Stimulated activated CD4-positive, alpha-beta T cell treated with anti-CD3 and anti-CD28 coated beads, Interleukin-12 subunit alpha, Interleukin-12 subunit beta, amount 100 ng/mL, for 48 hours (primary cell): ENCODE data around the gene TPM2.

ENCODE experiments used
- DNase-seq, 3 donors: peaks; one replicate each; pipeline ENCODE4 v3.0.0-alpha.2; 2020; ENCODE audit warnings: low read depth in 2 of 3, low spot score in 1 of 3

TPM2 gene

DNA sequence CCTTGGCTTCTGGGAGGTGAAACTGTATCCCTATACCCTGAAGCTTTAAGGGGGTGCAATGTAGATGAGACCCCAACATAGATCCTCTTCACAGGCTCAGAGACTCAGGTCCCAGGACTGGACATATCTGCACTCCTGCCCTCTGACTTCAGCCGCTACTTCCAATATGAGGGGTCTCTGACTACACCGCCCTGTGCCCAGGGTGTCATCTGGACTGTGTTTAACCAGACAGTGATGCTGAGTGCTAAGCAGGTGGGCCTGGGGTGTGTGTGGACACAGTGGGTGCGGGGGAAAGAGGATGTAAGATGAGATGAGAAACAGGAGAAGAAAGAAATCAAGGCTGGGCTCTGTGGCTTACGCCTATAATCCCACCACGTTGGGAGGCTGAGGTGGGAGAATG, 10.6 kb downstream of the TPM2 start:
- DNase-seq, result no peak

DNA sequence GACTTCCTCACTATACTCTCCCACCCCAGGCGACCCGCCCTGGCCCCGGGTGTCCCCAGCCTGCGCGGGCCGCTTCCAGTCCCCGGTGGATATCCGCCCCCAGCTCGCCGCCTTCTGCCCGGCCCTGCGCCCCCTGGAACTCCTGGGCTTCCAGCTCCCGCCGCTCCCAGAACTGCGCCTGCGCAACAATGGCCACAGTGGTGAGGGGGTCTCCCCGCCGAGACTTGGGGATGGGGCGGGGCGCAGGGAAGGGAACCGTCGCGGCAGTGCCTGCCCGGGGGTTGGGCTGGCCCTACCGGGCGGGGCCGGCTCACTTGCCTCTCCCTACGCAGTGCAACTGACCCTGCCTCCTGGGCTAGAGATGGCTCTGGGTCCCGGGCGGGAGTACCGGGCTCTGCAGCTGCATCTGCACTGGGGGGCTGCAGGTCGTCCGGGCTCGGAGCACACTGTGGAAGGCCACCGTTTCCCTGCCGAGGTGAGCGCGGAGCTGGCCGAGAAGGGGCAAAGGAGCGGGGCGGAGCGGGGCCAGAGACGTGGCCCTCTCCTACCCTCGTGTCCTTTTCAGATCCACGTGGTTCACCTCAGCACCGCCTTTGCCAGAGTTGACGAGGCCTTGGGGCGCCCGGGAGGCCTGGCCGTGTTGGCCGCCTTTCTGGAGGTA, 13.9 kb downstream of the TPM2 start:
- no peak for DNase-seq

DNA sequence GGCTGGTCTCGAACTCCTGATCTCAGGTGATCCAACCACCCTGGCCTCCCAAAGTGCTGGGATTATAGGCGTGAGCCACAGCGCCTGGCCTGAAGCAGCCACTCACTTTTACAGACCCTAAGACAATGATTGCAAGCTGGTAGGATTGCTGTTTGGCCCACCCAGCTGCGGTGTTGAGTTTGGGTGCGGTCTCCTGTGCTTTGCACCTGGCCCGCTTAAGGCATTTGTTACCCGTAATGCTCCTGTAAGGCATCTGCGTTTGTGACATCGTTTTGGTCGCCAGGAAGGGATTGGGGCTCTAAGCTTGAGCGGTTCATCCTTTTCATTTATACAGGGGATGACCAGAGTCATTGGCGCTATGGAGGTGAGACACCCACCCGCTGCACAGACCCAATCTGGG, 14.5 kb downstream of the TPM2 start:
- no peak for DNase-seq

DNA sequence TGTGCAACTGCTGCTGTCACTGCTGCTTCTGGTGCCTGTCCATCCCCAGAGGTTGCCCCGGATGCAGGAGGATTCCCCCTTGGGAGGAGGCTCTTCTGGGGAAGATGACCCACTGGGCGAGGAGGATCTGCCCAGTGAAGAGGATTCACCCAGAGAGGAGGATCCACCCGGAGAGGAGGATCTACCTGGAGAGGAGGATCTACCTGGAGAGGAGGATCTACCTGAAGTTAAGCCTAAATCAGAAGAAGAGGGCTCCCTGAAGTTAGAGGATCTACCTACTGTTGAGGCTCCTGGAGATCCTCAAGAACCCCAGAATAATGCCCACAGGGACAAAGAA, 15.7 kb downstream of the TPM2 start:
- no peak for DNase-seq

DNA sequence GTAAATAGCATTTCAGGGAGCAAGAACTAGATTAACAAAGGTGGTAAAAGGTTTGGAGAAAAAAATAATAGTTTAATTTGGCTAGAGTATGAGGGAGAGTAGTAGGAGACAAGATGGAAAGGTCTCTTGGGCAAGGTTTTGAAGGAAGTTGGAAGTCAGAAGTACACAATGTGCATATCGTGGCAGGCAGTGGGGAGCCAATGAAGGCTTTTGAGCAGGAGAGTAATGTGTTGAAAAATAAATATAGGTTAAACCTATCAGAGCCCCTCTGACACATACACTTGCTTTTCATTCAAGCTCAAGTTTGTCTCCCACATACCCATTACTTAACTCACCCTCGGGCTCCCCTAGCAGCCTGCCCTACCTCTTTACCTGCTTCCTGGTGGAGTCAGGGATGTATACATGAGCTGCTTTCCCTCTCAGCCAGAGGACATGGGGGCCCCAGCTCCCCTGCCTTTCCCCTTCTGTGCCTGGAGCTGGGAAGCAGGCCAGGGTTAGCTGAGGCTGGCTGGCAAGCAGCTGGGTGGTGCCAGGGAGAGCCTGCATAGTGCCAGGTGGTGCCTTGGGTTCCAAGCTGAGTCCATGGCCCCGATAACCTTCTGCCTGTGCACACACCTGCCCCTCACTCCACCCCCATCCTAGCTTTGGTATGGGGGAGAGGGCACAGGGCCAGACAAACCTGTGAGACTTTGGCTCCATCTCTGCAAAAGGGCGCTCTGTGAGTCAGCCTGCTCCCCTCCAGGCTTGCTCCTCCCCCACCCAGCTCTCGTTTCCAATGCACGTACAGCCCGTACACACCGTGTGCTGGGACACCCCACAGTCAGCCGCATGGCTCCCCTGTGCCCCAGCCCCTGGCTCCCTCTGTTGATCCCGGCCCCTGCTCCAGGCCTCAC, 16.3 kb downstream of the TPM2 start, which contains the start of gene CA9:
Gene CA9 (plus strand): TSS at position 797 of the 893 bp plus-strand sequence. CDS start 32 bp downstream, at position 829.
- no peak for DNase-seq

DNA sequence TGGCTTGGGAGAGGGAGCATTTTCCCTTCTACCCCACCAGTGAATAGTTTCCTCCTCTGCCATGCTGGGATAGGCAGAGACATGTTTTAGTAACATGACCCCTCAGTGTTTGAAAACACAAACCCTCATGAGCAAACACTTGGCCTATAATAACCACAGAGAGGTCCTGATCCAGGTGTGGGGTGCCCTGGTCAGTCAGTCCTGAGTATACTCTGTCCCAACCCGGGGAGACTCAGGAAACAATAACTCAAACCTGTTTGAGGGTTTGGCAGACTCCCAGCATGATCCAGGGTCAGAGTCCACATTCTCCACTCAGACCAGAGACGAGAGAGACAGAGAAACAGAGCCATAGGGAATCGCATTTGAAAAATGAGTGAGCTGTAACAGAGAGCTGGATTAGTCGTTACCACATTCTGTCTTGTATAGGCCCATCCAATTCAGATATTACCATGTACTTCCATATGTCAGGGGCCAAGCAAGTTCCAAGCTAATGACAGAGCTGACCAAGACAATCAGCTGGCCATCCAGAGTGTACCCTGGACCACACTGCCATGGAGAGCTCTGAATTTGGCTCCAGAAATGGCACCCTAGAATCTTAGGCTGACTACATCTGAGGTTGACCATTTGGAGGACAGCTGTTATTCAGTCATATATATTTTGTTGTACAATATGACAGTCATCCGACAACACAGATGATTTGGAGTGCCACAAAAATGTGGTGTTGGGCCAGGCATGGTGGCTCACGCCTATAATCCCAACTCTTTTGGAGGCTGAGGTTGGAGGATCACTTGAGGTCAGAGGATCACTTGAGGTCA, 20.2 kb downstream of the TPM2 start:
- no peak for DNase-seq

DNA sequence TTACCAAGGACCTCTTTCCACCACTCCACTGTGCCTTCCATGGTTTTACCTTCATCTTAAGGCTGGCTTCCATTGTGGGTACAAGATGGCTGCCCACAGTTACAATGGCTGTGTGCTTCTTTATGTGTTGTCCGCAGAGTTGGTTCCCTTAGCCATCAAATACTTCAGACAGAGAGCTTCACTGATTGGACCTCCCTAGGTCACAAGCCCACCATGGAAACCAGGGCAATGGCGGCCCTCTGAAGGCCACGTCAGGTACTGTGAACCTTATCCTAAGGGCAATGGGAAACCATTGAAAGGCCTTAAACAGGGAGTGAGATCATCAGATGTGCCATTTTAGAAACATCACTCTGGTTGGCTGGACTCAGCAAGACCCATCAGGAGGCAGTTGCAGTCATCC, 21.8 kb downstream of the TPM2 start:
- DNase-seq, result no peak

DNA sequence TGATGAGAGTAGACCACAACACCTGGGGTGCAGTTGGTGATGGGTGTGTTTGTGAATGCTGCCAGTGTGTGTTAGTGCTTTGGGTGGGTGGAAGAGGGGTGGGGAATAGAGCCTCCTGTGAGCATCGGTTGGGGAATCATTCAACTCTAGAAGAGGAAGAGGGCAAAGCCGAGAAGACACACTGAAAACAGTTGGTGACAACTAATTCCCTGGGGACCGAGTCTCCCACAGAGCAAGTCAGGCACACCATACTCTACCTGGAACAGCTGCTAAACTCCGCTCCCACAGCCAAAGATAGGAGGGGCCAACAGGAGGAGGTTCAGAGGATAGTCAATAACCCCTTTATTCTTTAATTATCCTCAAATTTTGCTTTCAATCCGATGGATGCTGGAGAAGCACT, 23.2 kb downstream of the TPM2 start:
- DNase-seq, result no peak

DNA sequence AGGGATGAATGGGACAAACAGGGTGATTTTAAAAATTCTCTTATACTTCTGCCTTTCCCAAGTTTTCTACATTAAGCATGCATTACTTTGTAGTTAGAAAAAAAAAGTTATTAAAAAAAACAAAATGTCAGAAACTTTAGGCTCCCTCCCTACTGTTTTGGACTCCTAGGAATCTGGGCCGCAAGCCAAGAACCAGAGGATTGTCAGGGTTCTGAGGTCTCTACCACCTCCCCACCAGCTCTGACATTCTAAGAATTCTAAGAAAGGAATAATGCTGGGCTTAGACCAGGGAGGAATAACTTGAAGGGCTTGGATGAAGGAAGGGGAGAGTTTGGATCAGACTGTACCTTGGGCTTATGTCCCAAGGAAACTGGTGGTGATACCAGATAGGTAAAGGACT, 23.7 kb downstream of the TPM2 start:
- DNase-seq, result no peak

DNA sequence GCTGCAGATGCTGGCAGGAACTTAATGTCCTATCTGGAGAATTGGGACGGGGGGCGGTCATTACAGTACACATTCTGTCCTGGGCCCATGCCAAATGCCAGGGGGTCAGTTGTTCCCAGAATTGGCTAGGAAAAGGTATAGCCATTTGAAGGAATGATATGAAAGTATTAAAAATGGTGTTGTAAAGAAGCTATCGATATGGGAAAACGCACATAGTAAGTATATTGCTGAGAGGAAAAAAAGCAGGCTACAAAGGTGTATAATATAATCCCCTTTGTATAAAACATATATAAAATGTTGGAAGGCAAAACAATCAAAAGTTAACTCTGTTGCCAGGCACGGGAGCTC, 24.3 kb downstream of the TPM2 start:
- DNase-seq, result no peak

DNA sequence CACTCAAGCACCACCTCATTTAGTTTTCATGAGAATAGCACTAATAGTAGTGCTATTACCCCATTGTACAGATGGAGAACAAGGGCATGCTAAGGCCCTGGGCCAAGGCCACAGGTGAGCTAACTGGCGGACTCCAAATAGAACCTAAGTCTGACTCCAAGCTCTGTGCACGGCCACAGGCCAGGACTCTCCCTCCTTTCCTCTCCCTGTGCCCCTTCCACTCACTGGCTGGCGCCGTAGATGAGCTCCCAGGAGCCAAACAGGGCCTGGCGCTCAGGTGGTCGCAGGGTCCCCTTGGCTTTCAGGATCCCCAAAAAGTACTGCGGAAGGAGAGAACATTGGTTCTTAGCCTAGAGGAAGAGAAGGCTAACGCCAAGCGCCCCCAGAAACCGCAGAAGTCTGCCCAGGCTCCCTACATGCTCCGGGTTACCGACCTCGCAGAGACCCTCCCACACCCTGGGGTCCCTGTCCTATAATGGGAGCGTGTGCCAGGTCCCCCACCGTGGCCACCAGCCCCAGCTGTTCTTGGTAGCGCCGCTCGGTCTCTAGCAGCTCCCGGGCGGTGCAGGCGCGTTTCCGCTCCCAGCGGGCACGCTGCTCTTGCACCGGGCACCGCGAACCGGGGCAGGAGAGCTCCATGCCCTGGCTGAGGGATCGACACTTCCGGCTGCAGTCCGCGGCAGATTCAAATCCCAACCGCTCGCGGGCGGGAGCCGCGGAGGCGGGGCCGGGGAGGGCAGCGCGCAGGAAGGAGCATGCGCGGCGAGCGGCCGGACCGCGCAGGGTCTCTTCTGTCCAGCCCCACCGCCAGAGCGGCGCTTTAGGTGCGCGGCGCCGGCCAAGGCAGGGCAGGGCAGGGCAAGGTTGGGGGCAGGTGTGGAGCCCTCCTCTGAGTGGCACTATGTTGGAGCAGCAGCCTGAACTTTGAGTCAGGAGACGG, 24.9 kb downstream of the TPM2 start, which contains the start of gene ARHGEF39:
Gene ARHGEF39 (minus strand): TSS at position 665 of the 940 bp plus-strand sequence. CDS start 26 bp downstream, at position 639.
- peak; percentile 57 to 77 (median 62) for DNase-seq

DNA sequence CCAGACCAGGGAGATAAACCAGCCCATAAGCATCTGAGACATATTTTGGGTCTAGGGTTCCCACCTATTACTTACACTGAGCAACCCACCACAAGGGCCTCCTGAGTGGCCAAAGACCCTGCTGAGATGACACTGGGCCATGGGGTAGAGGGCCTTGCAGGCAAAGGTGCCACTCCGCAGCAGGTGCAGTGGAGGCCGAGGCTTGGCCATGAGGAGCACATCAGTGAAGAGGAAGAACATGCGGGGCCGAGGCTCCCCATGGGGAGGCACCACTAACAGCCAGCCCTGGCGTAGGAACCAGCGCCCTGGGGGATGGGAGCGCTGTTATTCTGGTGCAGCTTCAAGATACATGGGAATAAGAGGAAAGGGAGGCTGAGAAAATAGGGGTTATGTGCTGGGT, 27.3 kb downstream of the TPM2 start:
- DNase-seq, result no peak

DNA sequence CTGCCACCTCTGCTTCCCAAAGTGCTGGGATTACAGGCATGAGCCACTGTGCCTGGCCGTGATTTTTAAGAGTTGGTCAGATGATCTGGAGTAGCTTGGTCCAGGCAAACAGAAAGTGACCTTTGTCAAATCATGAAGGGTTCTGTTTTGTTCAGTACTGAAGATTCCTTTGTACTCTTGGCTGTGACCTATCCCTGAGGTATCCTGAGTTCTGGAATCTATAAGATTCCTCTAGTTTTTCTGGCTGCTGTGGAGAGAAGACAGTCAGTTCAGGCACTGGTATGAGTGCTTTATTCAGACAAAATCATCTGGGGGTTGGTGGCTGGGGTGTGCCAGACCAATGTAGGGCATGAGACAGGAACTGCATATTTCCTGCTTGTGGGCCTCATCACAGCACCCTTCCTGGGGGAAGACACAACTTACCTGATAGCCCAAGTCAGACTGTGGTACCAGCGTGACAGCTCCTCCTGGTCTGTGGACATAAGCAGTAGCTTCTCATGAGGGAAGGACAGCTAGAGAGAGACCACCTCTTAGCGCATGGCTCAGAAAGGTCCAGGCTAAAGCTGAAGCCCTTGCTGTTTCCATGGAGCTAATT, 27.9 kb downstream of the TPM2 start:
- DNase-seq, result no peak

DNA sequence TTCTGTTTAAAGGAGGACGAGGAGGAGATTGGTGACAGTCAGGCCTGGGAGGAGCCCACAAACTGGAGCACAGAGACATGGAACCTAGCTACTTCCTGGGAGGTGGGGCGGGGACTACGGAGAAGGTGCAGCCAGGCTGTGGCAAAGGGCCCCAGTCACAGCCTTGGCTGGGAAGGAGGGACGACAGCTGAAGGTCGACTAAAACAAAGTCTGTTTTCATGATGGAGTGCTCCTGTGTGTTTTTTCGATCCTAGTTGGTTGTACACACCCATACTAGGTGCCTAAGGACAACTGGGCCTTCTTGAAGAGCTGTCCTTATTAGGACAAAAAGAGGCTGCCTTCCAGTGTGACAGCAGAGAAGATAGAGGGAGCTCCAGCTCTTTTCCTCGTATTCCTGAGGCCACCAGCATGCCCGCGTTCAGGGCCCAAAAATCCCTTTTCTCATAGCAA, 28.7 kb downstream of the TPM2 start:
- no peak for DNase-seq

DNA sequence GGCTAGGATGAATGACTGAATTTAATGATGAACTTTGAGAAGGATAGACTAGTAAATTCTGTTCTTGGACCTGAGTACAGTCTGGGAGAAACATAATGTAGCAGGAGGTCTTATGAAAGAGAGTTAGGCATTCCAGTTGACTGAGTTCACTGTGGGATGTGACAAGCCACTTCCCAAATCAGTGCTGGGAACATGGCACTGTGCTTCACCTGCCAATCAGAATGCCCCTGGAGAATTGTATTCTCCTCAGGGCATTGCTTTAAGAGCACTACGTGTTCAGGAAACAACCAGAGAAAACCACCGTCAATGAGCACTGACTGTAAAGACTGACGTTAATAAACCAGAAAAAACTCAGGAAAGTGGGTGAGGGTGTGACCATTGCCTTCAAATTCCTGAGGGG, 30.4 kb downstream of the TPM2 start:
- DNase-seq, result no peak

DNA sequence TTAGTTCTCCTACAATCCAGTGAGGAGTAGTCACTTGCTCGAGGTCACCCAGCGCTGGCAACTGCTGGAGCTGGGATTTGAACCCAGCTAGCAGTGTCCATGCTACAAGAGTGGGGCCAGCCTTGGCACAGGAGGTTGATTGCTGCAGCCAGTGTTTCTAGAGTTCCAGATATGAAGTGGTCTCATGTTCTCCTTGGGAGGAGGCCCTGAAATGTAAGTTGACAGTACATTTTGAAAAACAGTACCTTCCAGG, 30.8 kb downstream of the TPM2 start:
- no peak for DNase-seq

DNA sequence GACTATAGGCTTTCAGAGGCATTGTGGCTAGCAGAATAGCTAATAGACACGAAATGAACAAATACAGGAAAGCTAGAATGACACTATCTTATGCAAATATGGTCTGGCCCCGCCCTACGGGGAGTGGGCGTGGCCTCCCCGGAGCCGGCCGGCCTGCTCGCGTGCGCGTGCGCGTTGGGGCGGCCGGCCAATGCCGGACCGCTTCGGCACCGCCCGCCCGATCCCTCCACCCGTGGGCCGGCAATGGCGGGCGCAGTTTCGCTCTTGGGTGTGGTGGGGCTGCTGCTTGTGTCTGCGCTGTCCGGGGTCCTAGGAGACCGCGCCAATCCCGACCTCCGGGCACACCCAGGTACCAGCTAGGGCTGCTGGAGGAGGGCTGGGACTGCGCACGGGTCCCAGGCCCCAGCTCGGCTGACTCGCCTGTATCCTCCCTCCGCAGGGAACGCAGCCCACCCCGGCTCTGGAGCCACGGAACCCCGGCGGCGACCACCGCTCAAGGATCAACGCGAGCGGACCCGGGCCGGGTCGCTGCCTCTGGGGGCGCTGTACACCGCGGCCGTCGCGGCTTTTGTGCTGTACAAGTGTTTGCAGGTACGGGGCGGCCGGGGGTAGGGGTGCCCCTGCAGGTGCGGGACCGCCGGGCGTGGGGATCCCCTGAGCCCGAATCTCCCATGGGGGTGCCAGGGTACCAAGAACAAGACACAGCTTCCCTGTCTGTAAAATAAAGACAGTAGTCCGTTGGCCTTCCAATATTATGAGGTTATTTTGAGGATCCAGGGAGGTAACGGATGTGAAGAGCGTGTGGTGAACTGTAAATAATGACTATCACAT, 31.4 kb downstream of the TPM2 start, which contains the start of gene CCDC107:
Gene CCDC107 (plus strand): TSS at position 156 of the 831 bp plus-strand sequence. CDS start 88 bp downstream, at position 244.
- DNase-seq, result peak; percentile 56 to 77 (median 68)

DNA sequence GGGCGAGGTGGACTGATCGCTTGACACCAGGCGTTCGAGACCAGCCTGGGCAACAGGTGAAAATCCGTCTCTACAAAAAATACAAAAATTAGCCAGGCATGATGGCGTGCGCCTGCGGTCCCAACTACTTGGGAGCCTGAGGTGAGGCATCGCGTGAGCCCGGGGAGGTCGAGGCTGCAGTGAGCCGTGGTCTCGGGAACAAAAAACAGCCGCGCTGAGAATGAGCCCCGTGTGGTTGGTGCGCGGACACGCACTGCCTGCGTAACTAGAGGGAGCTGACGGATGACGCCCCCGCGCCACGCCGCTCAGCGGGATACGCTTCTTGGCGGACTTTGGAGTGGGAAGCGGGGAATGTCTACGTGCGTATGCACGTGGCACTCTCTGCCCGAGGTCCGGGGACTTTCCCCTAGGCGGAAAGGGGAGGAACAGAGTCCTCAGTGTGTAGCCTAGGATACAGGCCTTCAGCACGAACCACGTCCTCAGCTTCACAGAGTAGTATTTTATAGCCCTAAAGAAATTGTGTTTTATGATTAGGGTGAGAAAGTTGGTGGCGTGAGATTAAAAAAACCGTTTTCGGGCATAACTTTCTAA, 32.1 kb downstream of the TPM2 start, which contains the start of gene RMRP:
Gene RMRP (minus strand): TSS at position 474 of the 591 bp plus-strand sequence.
- peak; percentile 92 to 97 (median 97) for DNase-seq
